ENCODE data around the gene ARHGEF26. TPM values are rescaled to one million over a fixed set of nuclear protein-coding genes. Genes with fewer than 3 reads are reported as not detected.

ARHGEF26 gene
- total and polyA plus RNA-seq, 2 experiments from 2014 or later = 9.4 to 16.9 TPM

GRCh38 chr3:154148541-154148940 lies 27.4 kb downstream of the ARHGEF26 start:
- Histone ChIP-seq H3K4me2 (no peak overlapping the region), H3K36me3 (ENCODE audit: insufficient read depth) (0 out of 2 replicates have a peak, but pooled peaks cover 11% of the 10 kb centered on the region), H3K79me2 (replicated peaks; ENCODE audit: insufficient read depth) (no peaks in the 10 kb centered on the region), H3K9me2 (ENCODE audit: insufficient read depth) (no peaks in the 10 kb centered on the region), H3K4me3 (no peak overlapping the region), H3K27ac (ENCODE audit: low read depth) (no peak overlapping the region), H3F3A (replicated peaks; ENCODE audit: low read depth) (no peaks in the 10 kb centered on the region), H3K27me3 (ENCODE audit: insufficient read depth) (no peaks in the 10 kb centered on the region), H3K4me1 (ENCODE audit: insufficient read depth) (peaks cover 27% of the 10 kb centered on the region), H2AFZ (no peak overlapping the region), H4K20me1 (replicated peaks; ENCODE audit: insufficient read depth) (no peaks in the 10 kb centered on the region)
- H3K4me3 Mint-ChIP-seq = no peak overlapping the region
- H3K4me1 Mint-ChIP-seq = peaks cover 32% of the 10 kb centered on the region
- H3K36me3 Mint-ChIP-seq (ENCODE audit: low read depth) = no peaks in the 10 kb centered on the region
- DNase-seq (ENCODE audit: low spot score) (no peak), ATAC-seq (peak; percentile 38; the same call in 1 of the 3 replicates)
- TF ChIP-seq REST (IDR thresholded peaks at IDR 0.05; ENCODE audit: unreplicated experiment) = no peak
- TF ChIP-seq ETS1 (IDR thresholded peaks at IDR 0.05) = no peak
- TF ChIP-seq ZNF462 (CRISPR knock-in tag; IDR thresholded peaks at IDR 0.05) = no peak
- TF ChIP-seq ZNF114 (CRISPR knock-in tag; IDR thresholded peaks at IDR 0.05) = no peak
- TF ChIP-seq POLR2AphosphoS5 (IDR thresholded peaks at IDR 0.05; ENCODE audit: low read depth) = no peak
- no peak for TF ChIP-seq STAT1 (IDR thresholded peaks at IDR 0.05; ENCODE audit: unreplicated experiment)
- TF ChIP-seq EZH2 (IDR thresholded peaks at IDR 0.05; ENCODE audit: low read depth, unreplicated experiment) = no peak
- TF ChIP-seq JUNB (IDR thresholded peaks at IDR 0.05; ENCODE audit: unreplicated experiment) = no peak
- no peak for TF ChIP-seq CTCF (conservative IDR thresholded peaks at IDR 0.05; ENCODE audit: low read depth in 2 of 2)
- no peak for TF ChIP-seq CREB1 (CRISPR knock-in tag; IDR thresholded peaks at IDR 0.05; ENCODE audit: low read depth)
- TF ChIP-seq EZH2phosphoT487 (IDR thresholded peaks at IDR 0.05; ENCODE audit: unreplicated experiment) = no peak
- TF ChIP-seq ZNF331 (CRISPR knock-in tag; IDR thresholded peaks at IDR 0.05; ENCODE audit: low read depth) = no peak
- TF ChIP-seq NANOG (IDR thresholded peaks at IDR 0.05; ENCODE audit: borderline replicate concordance) = no peak
- no peak overlapping the region for H3K27ac Mint-ChIP-seq
- H3K27me3 Mint-ChIP-seq (ENCODE audit: insufficient read depth, low read depth, poor library complexity) = no peaks in the 10 kb centered on the region
- no peaks in the 10 kb centered on the region for H3K9me3 Mint-ChIP-seq

Data from GM23338 (cell line).